GM21723 (cell line): ENCODE results near the gene LMF1.
"Not testable (repeated sequence)": the region's sequence is repeated elsewhere in the genome, so short reads cannot be mapped to it uniquely, and the experiment has no call there.

Experiments used
- ATAC-seq: cut with Tn5 transposase; IDR thresholded peaks from one replicate; pipeline ENCODE4 v1.9.1; 2021; ENCODE audit warnings: mild to moderate bottlenecking, moderate library complexity; ENCODE audit not compliant: unreplicated experiment

LMF1 gene

GRCh38 chr16:873243-873661 lies 97.5 kb downstream of the LMF1 start:
- ATAC-seq: no peak

- no peak for ATAC-seq
These were observed 98.1 kb downstream of the LMF1 start for GRCh38 chr16:872436-873242.

- ATAC-seq: no peak
These were observed 99.0 kb downstream of the LMF1 start for GRCh38 chr16:871562-872345.

- no peak for ATAC-seq
These were observed 99.8 kb downstream of the LMF1 start for GRCh38 chr16:870856-871561.

- ATAC-seq: no peak
These were observed 100.8 kb downstream of the LMF1 start for GRCh38 chr16:869823-870641.

- ATAC-seq: no peak
These were observed 101.7 kb downstream of the LMF1 start for GRCh38 chr16:868846-869822.

- ATAC-seq: no peak
These were observed 102.4 kb downstream of the LMF1 start for GRCh38 chr16:868386-868755.

- ATAC-seq: no peak
These were observed 103.1 kb downstream of the LMF1 start for GRCh38 chr16:867421-868385.

- no peak for ATAC-seq
These were observed 104.4 kb downstream of the LMF1 start for GRCh38 chr16:866252-866896.

- no peak for ATAC-seq
These were observed 105.8 kb downstream of the LMF1 start for GRCh38 chr16:865026-865425.

GRCh38 chr16:861446-861845 lies 109.3 kb downstream of the LMF1 start:
- no peak for ATAC-seq

GRCh38 chr16:860891-861290 lies 109.9 kb downstream of the LMF1 start:
- ATAC-seq: no peak

GRCh38 chr16:858971-859370 lies 111.8 kb downstream of the LMF1 start:
- ATAC-seq: not testable (repeated sequence)

- not testable (repeated sequence) for ATAC-seq
These were observed 112.3 kb downstream of the LMF1 start for GRCh38 chr16:858441-858840.

GRCh38 chr16:856811-857210 lies 114.0 kb downstream of the LMF1 start:
- ATAC-seq: no peak

- ATAC-seq: no peak
These were observed 114.7 kb downstream of the LMF1 start for GRCh38 chr16:856101-856500.

GRCh38 chr16:855471-855870 lies 115.3 kb downstream of the LMF1 start:
- ATAC-seq: no peak
